Activated T-cell treated with anti-CD3 and anti-CD28 coated beads for 4 hours (primary cell): Measurements from ENCODE around the gene NFKBIL1.
A peak's percentile ranks its signal among the peaks of the same experiment; 100 is the strongest.
"Not testable (repeated sequence)": the region's sequence is repeated elsewhere in the genome, so short reads cannot be mapped to it uniquely, and the experiment has no call there.

Source experiments
- DNase-seq: peaks from one replicate; pipeline ENCODE4 v3.0.0-alpha.2; 2020

NFKBIL1 gene, protein sequence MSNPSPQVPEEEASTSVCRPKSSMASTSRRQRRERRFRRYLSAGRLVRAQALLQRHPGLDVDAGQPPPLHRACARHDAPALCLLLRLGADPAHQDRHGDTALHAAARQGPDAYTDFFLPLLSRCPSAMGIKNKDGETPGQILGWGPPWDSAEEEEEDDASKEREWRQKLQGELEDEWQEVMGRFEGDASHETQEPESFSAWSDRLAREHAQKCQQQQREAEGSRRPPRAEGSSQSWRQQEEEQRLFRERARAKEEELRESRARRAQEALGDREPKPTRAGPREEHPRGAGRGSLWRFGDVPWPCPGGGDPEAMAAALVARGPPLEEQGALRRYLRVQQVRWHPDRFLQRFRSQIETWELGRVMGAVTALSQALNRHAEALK

DNA sequence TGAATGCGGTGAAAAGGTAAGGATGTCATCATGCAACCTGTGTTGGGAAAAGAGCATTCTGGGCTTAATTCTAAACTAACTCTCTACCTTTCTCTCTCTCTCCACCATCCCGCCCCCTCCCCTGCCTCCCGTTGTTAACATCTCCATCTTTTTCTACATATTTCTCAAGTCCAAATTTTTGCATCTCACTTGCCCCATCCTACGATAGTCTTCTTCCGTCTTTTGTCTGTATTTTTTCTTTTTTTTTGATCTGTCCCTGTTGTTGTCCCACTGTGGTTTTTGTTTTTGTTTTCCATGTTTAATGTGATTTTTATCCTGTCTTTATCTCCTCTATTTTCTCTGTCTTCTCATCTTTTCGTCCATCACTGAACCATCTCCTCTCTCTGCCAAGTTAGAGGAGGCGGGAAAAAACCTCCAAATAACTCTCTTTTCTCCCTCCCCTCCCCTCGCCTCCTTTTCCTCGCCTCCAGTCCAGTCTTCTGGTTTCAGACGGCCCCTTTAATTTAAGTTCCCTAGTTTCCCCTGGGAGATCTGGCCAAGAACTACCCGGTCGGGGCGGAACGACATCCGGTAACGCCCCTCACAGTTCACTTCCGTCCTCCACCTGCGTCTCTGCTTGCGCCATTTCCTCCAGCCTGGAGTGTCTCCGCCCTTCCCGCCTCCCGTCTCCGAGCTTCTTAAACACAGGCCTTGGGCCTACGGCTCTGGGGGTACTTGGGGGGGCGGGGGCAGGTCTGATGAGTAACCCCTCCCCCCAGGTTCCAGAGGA, at the start of gene NFKBIL1:
NFKBIL1 (plus strand) TSS at position 651 of the 769 bp plus-strand sequence; CDS start at position 738, 87 bp downstream.
- peak; percentile 83 for DNase-seq

DNA sequence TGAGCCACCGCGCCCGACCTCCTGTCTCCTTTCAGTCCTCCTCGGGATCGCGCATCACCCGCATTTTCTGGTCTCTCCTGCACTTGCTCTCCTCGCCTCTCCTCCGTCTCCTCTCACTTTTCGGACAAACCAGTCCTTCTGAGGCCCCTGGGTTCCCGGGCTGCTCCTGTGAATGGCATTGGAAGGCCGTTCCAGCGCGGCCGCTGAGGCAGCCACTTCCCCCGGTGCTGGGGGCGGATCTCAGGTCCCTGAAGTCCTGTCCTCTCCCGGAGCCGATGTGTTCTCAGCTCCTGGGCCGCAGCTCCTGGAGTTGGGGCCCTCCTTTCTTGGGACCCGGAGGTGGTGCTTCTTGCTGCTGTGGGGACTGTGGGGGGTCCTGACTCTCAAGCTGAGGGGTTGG, 48.7 kb upstream of the NFKBIL1 start:
- no peak for DNase-seq

DNA sequence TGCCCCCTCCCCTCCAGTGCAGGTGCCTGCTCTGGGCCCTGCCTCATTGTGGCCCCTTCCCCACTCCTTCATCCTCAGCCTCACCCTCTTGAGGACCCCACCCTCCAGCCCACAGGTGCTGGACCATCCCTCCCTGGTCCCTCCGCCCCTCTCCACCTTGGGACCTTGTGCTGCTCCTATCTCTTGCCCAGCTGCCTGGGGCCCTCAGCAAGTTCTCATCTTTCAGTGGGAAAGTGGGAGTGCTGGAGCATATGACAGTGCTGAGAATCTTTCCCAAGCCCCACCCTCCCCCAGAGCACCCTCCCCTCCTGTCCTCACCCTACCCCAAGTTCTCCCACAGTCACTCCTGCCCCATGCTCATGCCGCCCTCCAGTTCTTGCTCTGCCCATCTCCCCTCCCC, 47.8 kb upstream of the NFKBIL1 start:
- not testable (repeated sequence) for DNase-seq

DNA sequence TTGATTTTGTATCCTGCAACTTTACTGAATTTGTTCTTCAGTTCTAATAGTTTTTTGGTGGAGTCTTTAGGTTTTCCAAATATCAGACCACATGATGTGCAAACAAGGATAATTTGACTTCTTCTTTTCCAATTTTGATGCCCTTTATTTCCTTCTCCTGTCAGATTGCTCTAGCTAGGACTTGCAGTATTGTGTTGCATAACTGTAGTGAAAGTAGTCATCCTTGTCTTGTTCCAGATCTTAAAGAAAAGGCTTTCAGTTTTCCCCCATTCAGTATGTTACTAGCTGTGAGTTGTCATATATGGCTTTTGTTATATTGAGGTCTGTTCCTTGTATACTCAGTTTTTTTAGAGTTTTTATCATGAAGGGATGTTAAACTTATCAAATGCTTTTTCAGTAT, 44.8 kb upstream of the NFKBIL1 start:
- no peak for DNase-seq

DNA sequence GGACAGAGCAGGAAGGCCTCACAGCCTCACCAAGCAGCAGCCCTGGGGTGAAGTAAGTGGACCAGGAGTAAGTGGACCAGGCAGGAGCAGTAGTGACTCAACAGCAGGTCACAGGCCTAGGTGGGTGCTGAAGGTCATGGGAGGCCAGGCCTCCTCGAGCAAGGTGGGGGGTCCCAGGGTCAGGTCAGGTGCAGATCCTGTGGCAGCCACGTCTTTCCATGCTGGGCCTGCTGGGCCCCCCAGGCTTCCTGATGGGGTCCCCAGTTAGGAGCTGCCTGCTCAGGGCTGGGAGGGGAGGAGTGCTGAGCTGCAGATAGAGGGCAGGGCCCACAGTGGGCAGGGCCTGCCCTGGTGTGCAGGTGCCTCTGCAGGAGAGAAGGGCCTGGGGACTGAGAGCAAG, 38.4 kb upstream of the NFKBIL1 start:
- DNase-seq = not testable (repeated sequence)

DNA sequence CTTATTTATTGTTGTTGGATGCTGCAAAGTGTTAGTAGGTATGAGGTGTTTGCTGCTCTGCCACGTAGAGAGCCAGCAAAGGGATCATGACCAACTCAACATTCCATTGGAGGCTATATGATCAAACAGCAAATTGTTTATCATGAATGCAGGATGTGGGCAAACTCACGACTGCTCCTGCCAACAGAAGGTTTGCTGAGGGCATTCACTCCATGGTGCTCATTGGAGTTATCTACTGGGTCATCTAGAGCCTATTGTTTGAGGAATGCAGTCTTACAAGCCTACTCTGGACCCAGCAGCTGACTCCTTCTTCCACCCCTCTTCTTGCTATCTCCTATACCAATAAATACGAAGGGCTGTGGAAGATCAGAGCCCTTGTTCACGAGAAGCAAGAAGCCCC, 37.4 kb upstream of the NFKBIL1 start:
- no peak for DNase-seq

DNA sequence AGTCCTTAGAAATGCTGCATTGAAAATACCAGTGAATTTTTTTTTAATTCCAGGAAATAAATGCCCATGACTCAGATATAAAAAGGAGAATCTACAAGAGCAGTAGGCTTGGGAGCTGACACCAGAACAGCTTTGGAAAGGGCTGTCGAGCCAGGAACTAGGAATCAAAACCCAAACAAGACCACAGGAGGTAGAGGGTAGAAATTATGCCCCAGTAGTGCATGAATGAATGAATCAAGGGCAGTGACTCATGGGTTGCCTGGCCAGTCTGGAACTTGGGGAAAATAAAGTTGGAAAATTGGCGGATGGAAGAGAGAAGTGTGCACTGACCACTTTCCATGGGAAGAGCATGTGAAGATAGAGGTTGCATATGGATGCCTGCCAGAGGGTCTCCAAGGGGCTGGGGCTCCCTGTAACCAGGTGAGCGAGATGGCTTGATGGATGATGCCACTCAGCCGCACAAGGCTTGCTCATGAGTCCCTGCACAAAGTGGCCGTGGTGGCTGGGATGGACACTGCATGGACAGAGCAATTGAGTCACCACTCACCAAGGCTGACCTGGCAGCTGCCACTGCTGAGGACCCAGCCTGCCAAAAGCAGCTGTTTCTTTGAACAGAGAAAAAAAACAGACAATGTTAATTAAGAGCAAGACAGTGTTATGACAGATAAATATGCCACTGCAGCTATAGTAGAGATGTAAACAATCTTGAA, 33.8 kb upstream of the NFKBIL1 start:
- no peak for DNase-seq

DNA sequence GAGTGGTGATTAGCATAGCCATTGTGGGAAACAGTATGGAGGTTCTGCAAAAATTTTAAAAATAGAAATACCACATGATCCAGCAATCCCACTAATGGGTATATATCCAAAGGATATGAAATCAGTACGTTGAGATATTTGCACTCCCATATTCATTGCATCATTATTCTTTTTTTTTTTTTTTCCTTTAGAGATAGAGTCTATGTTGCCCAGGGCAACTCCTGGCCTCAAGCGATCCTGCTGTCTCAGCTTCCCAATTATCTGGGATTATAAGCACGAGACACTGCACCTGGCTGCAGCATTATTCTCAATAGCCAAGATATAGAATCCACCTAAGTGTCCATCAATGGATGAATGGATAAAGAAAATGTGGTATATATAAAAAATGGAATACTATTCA, 25.6 kb upstream of the NFKBIL1 start:
- no peak for DNase-seq

DNA sequence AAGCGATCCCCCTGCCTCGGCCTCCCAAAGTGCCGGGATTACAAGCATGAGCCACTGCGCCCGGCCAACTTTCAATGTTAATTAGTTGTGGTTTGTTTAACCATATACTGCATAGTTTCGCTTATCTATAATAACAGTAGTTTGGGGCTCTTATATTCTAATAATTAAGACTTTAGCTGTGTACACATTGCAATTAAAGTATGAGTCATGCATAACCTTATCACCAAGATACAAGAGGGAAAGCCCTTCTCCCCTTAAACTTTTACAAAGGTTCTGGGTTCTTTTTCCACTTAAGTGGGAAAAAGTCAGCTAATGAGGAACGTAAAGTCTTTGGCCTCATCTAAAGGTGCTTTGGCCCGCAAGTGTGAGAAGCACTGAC, 21.9 kb upstream of the NFKBIL1 start:
- no peak for DNase-seq

DNA sequence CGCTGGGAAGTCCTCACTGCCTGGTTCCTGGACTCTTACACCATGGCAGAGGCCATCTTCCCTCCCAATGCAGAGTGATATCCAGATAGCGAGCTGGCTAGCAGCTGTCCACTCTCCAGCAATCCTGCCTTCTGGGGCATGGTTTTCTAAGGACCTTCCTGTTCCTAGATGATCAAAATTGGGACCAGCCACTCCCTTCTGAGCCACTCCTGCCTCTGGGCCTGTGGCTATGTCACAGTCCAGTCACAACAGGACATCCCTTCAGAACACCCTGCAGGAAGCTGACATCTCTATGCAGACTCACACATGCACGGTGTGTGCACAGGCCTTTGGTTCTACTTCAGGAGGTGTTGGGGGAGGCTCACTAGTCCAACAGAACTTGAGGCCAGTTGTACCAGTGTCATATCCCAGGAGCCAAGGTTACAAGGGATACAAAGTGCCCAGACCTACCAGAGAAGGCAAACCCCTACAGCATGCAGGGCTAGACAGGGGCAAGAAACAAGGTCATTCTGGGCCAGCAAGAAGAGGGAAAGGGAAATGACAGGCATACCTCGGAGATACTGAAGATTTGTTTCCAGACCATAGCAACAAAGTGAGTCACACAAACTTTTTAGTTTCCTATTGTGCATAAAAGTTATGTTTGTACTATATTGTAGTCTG, 21.3 kb upstream of the NFKBIL1 start:
- no peak for DNase-seq

DNA sequence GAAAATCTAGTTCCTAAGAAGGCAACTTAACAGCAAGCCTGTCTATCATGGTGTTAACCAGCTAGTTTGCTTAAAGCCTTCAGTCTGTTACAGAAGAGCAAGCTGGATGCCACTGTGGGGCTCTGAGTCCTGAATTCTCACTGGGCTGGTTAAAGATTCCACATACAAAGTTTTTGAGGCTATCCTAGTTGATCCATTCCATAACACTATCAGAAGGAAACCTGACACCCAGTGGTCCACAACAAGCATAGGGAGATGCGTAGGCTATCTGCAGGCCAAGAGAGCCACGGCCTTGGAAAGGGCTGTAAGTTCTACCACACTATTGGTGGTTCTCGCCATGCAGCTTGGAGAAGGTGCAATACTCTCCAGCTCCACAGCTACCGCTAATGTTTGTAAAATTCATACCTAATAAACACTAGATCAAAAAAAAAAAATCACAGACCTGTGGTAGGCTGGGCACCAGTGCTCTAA, 19.1 kb upstream of the NFKBIL1 start:
- DNase-seq = no peak

DNA sequence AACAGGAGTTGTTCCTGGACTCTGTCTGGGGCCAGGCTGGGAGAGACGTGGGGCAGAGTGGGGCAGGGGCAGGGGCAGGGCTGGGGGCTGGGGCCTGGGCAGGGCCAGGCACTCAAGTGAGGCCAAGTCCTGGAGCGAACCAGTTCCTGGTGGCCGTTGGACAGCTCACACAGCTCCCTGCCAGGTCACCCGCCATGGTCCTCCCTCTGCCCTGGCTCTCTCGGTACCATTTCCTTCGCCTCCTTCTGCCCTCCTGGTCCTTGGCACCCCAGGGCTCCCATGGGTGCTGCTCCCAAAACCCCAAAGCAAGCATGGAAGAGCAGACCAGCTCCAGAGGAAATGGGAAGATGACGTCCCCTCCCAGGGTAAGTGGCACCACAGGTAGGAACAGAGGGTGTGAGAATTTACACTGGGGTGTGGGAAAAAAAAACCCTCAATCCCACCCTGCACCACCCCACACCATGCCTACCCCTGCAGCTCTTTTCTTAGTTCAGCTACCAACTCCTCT, 18.5 kb upstream of the NFKBIL1 start, which contains the start of gene MCCD1:
MCCD1 (plus strand) TSS at position 142 of the 508 bp plus-strand sequence; CDS start at position 195, 53 bp downstream.
- no peak for DNase-seq

DNA sequence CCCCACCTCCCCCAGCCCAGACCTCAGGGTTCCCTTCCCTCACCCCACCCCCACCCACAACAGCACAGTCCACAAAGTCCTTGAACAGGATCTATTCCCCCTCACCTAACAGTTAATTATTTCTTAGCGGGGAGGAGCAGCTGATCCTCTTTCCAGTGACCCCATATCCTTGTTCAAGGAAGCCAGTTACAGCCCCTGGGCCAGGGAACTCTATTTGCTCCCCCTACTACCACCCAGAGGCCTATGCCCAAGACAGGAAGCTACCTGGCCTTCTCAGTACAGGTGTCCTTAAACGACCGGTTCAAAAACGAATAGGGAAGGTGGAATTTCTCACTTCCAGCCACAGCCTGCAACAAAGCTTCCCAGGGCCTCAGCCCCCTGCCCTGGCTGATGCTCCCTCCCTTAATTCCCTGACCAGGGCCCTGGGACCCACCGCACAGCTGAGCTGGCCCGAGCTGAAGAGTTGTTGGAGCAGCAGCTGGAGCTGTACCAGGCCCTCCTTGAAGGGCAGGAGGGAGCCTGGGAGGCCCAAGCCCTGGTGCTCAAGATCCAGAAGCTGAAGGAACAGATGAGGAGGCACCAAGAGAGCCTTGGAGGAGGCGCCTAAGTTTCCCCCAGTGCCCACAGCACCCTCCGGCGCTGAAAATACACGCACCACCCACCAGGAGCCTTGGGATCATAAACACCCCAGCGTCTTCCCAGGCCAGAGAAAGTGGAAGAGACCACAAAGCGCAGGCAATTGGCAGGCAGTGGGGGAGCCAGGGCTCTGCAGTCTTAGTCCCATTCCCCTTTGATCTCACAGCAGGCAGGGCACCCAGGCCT, 17.9 kb upstream of the NFKBIL1 start:
- DNase-seq = no peak

DNA sequence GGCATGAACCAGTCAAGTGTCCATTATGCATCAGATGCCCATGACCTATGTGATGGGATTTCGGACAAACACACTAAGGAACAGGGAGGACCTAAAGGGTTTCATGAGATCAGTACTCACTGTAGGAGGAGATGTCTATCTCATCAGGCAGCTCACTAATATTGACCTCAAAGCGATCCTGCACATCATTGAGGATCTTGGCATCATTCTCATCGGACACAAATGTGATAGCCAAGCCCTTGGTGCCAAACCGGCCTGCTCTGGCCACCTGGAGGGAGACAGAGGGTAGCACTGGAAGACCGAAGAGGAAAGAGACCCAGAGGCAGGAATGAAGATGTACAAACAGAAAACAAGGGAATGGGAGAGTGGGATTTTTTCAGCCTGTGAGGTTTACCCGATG, 16.7 kb upstream of the NFKBIL1 start:
- no peak for DNase-seq

DNA sequence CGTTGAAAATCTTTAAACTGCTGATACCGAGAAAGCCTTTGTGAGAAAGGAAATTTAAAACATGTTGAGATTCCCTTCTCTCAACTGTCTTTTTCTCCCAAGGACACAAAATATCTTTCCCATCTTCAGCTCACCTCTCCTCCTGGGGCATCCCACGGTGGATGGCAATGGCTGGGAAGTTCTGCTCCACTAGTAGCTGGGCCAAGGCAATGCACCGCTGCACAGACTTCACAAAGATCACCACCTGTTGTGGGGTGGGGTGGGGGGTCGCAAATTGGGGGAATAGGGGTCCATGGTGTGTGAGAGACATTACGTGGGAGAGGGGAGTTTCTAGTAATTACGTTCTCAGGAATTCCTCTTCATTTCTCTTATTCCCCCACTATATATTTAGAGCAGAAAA, 16.2 kb upstream of the NFKBIL1 start:
- no peak for DNase-seq

DNA sequence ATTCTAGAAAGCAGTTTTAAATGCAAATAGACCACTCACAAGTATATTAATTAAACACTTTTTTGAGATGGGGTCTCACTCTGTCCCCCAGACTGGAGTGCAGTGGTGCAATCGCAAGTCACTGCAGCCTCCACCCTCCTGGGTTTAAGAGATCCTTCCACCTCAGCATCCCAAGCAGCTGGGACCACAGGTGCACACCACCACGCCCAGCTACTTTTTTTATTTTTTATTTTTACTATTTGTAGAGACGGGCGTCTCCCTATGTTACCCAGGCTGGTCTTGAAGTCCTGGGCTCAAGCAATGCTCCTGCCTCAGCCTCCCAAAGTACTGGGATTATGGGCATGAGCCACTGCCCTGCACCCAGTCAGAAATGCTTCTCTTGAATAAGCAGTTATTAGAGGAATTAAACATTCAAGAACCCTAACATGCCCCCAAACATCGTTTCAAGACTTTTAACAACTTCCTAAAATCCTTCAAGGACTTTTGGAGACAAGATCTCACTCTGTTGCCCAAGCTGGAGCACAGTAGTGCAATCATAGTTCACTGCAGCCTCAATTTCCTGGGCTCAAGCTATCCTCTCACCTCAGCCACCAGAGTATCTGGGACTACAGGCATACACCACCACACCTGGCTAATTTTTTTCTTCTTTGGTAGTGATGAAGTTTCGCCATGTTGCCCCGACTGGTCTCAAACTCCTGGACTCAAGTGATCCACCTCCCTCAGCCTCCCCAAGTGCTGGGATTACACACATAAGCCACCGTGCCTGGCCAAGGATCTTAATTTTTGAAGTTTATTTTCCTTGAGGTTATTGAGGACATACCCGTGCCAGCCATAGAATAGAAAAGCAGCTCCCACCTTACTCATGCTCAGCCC, 15.4 kb upstream of the NFKBIL1 start:
- DNase-seq = no peak

DNA sequence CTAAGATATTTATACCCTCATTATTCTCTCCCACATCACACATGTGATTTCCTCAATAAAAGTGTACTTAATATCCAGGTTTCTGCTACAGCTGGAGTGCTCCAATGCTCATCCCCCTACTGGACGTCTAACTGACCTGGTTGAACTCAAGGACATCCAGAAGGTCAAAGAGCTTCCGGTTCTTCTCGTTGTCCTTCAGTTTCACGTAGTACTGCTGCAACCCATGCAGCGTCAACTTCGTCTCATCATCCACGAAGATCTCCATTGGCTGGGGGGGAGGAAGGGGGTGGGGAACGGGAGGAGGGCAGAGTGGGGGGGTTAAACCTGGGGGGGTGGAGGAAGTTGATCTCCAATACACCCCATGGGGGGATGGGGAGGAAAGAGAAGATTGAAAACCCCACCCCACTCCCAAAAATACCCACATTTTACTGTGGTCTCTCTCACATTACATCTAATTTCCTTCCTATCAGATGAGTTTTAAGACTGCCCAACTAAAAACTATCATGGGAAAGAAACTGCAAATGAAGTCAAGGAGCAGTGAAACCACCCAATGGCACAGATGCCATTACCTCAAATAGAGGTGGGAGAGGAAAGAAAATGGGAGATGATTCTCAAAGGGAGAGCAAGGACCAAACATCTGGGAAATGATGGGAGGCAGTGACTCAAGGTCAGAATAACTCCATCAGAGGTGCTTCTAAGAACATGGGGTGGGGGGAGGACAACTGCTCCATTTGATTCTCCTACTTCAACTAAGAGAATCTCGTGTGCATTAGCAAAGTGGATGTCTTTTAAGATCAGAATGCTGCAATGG, 14.6 kb upstream of the NFKBIL1 start:
- no peak for DNase-seq

DNA sequence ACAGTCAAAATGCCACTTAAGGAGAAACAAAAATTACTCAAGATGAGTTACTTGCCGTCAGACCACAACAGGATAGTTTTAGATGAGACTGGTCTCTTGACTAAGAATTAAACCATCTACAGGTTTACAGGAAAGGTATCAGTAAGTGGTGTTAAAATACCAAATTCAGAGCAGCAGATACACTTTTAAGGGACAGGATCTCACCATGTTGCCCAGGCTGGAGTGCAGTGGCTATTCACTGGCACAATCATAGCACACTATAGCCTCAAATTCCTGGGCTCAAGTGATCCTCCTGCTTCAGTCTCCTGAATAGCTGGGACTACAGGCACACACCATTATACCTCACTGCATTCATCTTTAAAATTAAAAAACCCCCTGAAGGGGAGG, 14.0 kb upstream of the NFKBIL1 start:
- DNase-seq = no peak

DNA sequence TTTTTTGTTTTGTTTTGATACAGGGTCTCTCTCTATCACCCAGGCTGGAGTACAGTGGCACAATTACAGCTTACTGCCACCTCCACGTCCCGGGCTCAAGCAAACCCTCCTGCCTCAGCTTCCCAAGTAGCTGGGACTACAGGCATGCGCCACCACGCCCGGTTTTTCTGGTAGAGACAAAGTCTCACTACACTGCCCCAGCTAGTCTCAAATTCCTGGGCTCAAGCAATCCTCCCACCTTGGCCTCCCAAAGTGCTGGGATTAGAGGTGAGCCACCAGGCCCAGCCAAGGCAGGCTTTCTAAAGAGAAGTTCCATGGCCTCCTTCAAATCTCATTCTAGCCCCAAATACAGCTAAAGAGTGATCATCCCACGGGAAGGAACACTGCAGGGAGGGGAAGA, 13.4 kb upstream of the NFKBIL1 start:
- no peak for DNase-seq

DNA sequence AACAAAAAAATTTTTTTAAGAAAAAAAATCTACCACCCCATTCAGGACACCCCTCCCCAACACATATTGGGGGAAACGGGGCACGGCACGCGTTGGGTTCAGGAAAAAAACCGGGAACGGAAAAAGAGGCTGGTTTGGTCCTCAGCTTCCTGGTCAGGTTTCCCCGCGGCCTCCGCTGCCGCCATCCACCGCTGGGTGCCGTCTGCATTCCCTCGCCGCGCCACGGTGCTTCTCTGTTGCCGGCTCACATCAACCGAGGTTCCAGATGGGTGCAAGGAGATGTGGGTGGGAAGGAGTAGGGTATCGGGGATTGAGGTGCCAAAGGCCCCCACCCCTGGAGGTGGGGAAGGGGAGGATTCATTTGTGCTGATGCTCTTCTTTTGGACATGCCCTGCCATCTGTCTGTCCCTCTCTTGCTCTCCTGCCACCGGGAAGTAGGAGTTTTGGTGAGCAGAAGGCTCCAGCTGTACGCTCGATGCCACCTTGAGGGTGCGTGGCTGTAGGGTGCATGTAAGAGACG, 12.8 kb upstream of the NFKBIL1 start:
- DNase-seq = no peak
